ENCODE results near the gene SLC19A2.

SLC19A2 gene

GRCh38 chr1:169474302-169474995 lies 11.3 kb downstream of the SLC19A2 start:
- no peak for DNase-seq

GRCh38 chr1:169473347-169473746 lies 12.4 kb downstream of the SLC19A2 start:
- DNase-seq = no peak

GRCh38 chr1:169472738-169473137 lies 13.0 kb downstream of the SLC19A2 start:
- no peak for DNase-seq

GRCh38 chr1:169468982-169469381 lies 16.8 kb downstream of the SLC19A2 start:
- no peak for DNase-seq

- no peak for DNase-seq
These were observed 19.2 kb downstream of the SLC19A2 start for GRCh38 chr1:169466259-169467230.

GRCh38 chr1:169465281-169465680 lies 20.5 kb downstream of the SLC19A2 start:
- no peak for DNase-seq

- DNase-seq = no peak
These were observed 23.4 kb downstream of the SLC19A2 start for GRCh38 chr1:169462385-169462784.

GRCh38 chr1:169461390-169462000 lies 24.2 kb downstream of the SLC19A2 start:
- no peak for DNase-seq

GRCh38 chr1:169460191-169460833 lies 25.4 kb downstream of the SLC19A2 start:
- DNase-seq = no peak

- no peak for DNase-seq
These were observed 28.3 kb downstream of the SLC19A2 start for GRCh38 chr1:169457443-169457842.

GRCh38 chr1:169456029-169456428 lies 29.7 kb downstream of the SLC19A2 start:
- DNase-seq = no peak

GRCh38 chr1:169452921-169453320 lies 32.8 kb downstream of the SLC19A2 start:
- no peak for DNase-seq

- no peak for DNase-seq
These were observed 34.4 kb downstream of the SLC19A2 start for GRCh38 chr1:169451218-169451824.

GRCh38 chr1:169443923-169444322 lies 41.8 kb downstream of the SLC19A2 start:
- no peak for DNase-seq

- no peak for DNase-seq
These were observed 58.6 kb downstream of the SLC19A2 start, which contains the start of gene CCDC181 for GRCh38 chr1:169427081-169427641. CCDC181 (minus strand) TSS chr1:169427474; CDS start chr1:169424927, 2,547 bp downstream.

GRCh38 chr1:169426174-169426705 lies 59.5 kb downstream of the SLC19A2 start:
- no peak for DNase-seq

- no peak for DNase-seq
These were observed 64.4 kb downstream of the SLC19A2 start for GRCh38 chr1:169421309-169421708.

- no peak for DNase-seq
These were observed 70.8 kb downstream of the SLC19A2 start for GRCh38 chr1:169414952-169415351.
